Tibial nerve (tissue), 4 donors: ENCODE data around the gene PLXNA4. TPM values are rescaled to one million over a fixed set of nuclear protein-coding genes. Genes with fewer than 3 reads are reported as not detected.

ENCODE experiments used
- DNase-seq, 2 donors: peaks; one replicate each; pipeline ENCODE4 v3.0.0-alpha.2; 2019; ENCODE audit warnings: low spot score in 2 of 2
- H3K27ac ChIP-seq, 4 donors: fragments of 200-600 bp; sonication (generic) in 3 of 4; one replicate each; pipeline ENCODE4 v1.5.1; 2017 to 2019; ENCODE audit warnings: mild to moderate bottlenecking in 1 of 4
- H3K27me3 ChIP-seq, 2 donors: fragments of 200-600 bp; sonication (generic) in 1 of 2; one replicate each; pipeline versions ENCODE4 v1.5.1 to v1.6.0; 2017 to 2019
- H3K36me3 ChIP-seq, 3 donors: fragments of 200-600 bp; sonication (generic); one replicate each; pipeline ENCODE4 v1.5.1; 2018 to 2019
- H3K4me1 ChIP-seq, 4 donors: fragments of 200-600 bp; sonication (generic) in 3 of 4; one replicate each; pipeline ENCODE4 v1.5.1; 2017 to 2019
- H3K4me3 ChIP-seq, 4 donors: fragments of 200-600 bp; sonication (generic) in 3 of 4; one replicate each; pipeline ENCODE4 v1.5.1; 2017 to 2019; ENCODE audit warnings: mild to moderate bottlenecking in 1 of 4, moderate library complexity in 1 of 4
- H3K9me3 ChIP-seq, 4 donors: fragments of 200-600 bp; sonication (generic) in 3 of 4; one replicate each; pipeline ENCODE4 v1.5.1; 2017 to 2019
- CTCF ChIP-seq, 5 experiments: fragments of 200-600 bp in 3 of 5; fragments of 450-650 bp in 2 of 5; sonication (generic) in 3 of 5; IDR thresholded peaks; one replicate each; pipeline ENCODE4 v1.5.1; 2016 to 2019; ENCODE audit warnings: antibody characterized with exemption in 5 of 5, mild to moderate bottlenecking in 3 of 5, moderate library complexity in 2 of 5
- EP300 ChIP-seq, 2 donors: sonication (generic); formaldehyde crosslinking; IDR thresholded peaks; one replicate each; pipeline ENCODE4 v1.6.1; 2017; ENCODE audit warnings: antibody characterized with exemption in 2 of 2, mild to moderate bottlenecking in 1 of 2
- POLR2A ChIP-seq, 2 donors: fragments of 450-650 bp; IDR thresholded peaks; one replicate each; pipeline ENCODE4 v1.6.1; 2017; ENCODE audit warnings: antibody characterized with exemption in 2 of 2, mild to moderate bottlenecking in 2 of 2, moderate library complexity in 2 of 2
- whole genome bisulfite sequencing, 2 donors: methylation state at CpG; one replicate each; pipeline ENCODE4 v1.1.5; 2018; 5-methylcytosine and 5-hydroxymethylcytosine counted together
- total RNA-seq, 4 donors: library from RNA; depleted of rRNA; stranded (reverse); fragments of >200 nt; gene quantifications; one replicate each; pipeline ENCODE4 v1.1.0, GENCODE V29; 2016

PLXNA4 gene
- total RNA-seq, 4 donors from 2014 or later: 12.6 to 32.4 (median 13.7) TPM

GRCh38 chr7:132262160-132262470 lies 314.2 kb downstream of the PLXNA4 start:
- Histone ChIP-seq H3K4me1 (no peaks in the 10 kb centered on the region), H3K9me3 (no peaks in the 10 kb centered on the region), H3K36me3 (no peaks in the 10 kb centered on the region), H3K27ac (no peak overlapping the region), H3K27me3 (no peaks in the 10 kb centered on the region), H3K4me3 (no peak overlapping the region)
- WGBS, 2 donors: 74 to 78% methylated on average over 6 of the region's 6 CpGs
- DNase-seq: no peak
- TF ChIP-seq CTCF (IDR thresholded peaks at IDR 0.05) (no peak), POLR2A (IDR thresholded peaks at IDR 0.05) (no peak), EP300 (IDR thresholded peaks at IDR 0.05) (no peak)

GRCh38 chr7:132261327-132262159 lies 314.7 kb downstream of the PLXNA4 start:
- 60 to 70% methylated on average over 10 of the region's 10 CpGs for WGBS, 2 donors

GRCh38 chr7:132258231-132258630 lies 318.0 kb downstream of the PLXNA4 start:
- DNase-seq: no peak
- H3K27ac ChIP-seq: no peak overlapping the region
- H3K4me3 ChIP-seq: no peak overlapping the region
- H3K9me3 ChIP-seq: no peaks in the 10 kb centered on the region
- WGBS, 2 donors: 87 to 91% methylated on average over 7 of the region's 7 CpGs
- no peaks in the 10 kb centered on the region for H3K36me3 ChIP-seq
- TF ChIP-seq POLR2A (IDR thresholded peaks at IDR 0.05) (no peak), EP300 (IDR thresholded peaks at IDR 0.05) (no peak), CTCF (IDR thresholded peaks at IDR 0.05) (no peak)
- H3K4me1 ChIP-seq: peaks cover 0 to 4% (median 0%) of the 10 kb centered on the region in 4 donors
- no peaks in the 10 kb centered on the region for H3K27me3 ChIP-seq

More at GRCh38 chr7:132261327-132262159, 314.7 kb downstream of the PLXNA4 start:
- no peaks in the 10 kb centered on the region for H3K4me1 ChIP-seq
- H3K9me3 ChIP-seq: no peaks in the 10 kb centered on the region
- H3K4me3 ChIP-seq: no peak overlapping the region
- TF ChIP-seq CTCF (IDR thresholded peaks at IDR 0.05) (no peak), POLR2A (IDR thresholded peaks at IDR 0.05) (no peak), EP300 (IDR thresholded peaks at IDR 0.05) (no peak)
- no peaks in the 10 kb centered on the region for H3K27me3 ChIP-seq
- no peak for DNase-seq
- no peak overlapping the region for H3K27ac ChIP-seq
- H3K36me3 ChIP-seq: no peaks in the 10 kb centered on the region

- no peaks in the 10 kb centered on the region for H3K9me3 ChIP-seq
- DNase-seq: no peak
- no peaks in the 10 kb centered on the region for H3K36me3 ChIP-seq
- H3K27ac ChIP-seq: no peak overlapping the region
- H3K27me3 ChIP-seq: no peaks in the 10 kb centered on the region
- TF ChIP-seq CTCF (IDR thresholded peaks at IDR 0.05) (no peak), POLR2A (IDR thresholded peaks at IDR 0.05) (no peak), EP300 (IDR thresholded peaks at IDR 0.05) (no peak)
- 83 to 100% methylated on average over 1 of the region's 1 CpG for WGBS, 2 donors
- H3K4me1 ChIP-seq: peaks cover 0 to 4% (median 0%) of the 10 kb centered on the region in 4 donors
- H3K4me3 ChIP-seq: no peak overlapping the region
These were observed 319.0 kb downstream of the PLXNA4 start for GRCh38 chr7:132257253-132257652.

GRCh38 chr7:132256721-132257212 lies 319.5 kb downstream of the PLXNA4 start:
- Histone ChIP-seq H3K4me3 (no peak overlapping the region), H3K36me3 (no peaks in the 10 kb centered on the region), H3K9me3 (no peaks in the 10 kb centered on the region), H3K4me1 (peaks cover 0 to 7% (median 0%) of the 10 kb centered on the region in 4 donors), H3K27ac (no peak overlapping the region), H3K27me3 (no peaks in the 10 kb centered on the region)
- 79 to 84% methylated on average over 4 to 6 of the region's 6 CpGs for WGBS, 2 donors
- no peak for TF ChIP-seq POLR2A (IDR thresholded peaks at IDR 0.05)
- TF ChIP-seq CTCF (IDR thresholded peaks at IDR 0.05): no peak
- TF ChIP-seq EP300 (IDR thresholded peaks at IDR 0.05): no peak
- no peak for DNase-seq
